Tibial nerve (tissue), 4 donors: Measurements from ENCODE around the gene CLMP. TPM values are rescaled to one million over a fixed set of nuclear protein-coding genes. Genes with fewer than 3 reads are reported as not detected.

ENCODE experiments used
- DNase-seq, 2 donors: peaks; one replicate each; pipeline ENCODE4 v3.0.0-alpha.2; 2019; ENCODE audit warnings: low spot score in 2 of 2
- H3K27ac ChIP-seq, 4 donors: fragments of 200-600 bp; sonication (generic) in 3 of 4; one replicate each; pipeline ENCODE4 v1.5.1; 2017 to 2019; ENCODE audit warnings: mild to moderate bottlenecking in 1 of 4
- H3K27me3 ChIP-seq, 2 donors: fragments of 200-600 bp; sonication (generic) in 1 of 2; one replicate each; pipeline versions ENCODE4 v1.5.1 to v1.6.0; 2017 to 2019
- H3K36me3 ChIP-seq, 3 donors: fragments of 200-600 bp; sonication (generic); one replicate each; pipeline ENCODE4 v1.5.1; 2018 to 2019
- H3K4me1 ChIP-seq, 4 donors: fragments of 200-600 bp; sonication (generic) in 3 of 4; one replicate each; pipeline ENCODE4 v1.5.1; 2017 to 2019
- H3K4me3 ChIP-seq, 4 donors: fragments of 200-600 bp; sonication (generic) in 3 of 4; one replicate each; pipeline ENCODE4 v1.5.1; 2017 to 2019; ENCODE audit warnings: mild to moderate bottlenecking in 1 of 4, moderate library complexity in 1 of 4
- H3K9me3 ChIP-seq, 4 donors: fragments of 200-600 bp; sonication (generic) in 3 of 4; one replicate each; pipeline ENCODE4 v1.5.1; 2017 to 2019
- CTCF ChIP-seq, 5 experiments: fragments of 200-600 bp in 3 of 5; fragments of 450-650 bp in 2 of 5; sonication (generic) in 3 of 5; IDR thresholded peaks; one replicate each; pipeline ENCODE4 v1.5.1; 2016 to 2019; ENCODE audit warnings: antibody characterized with exemption in 5 of 5, mild to moderate bottlenecking in 3 of 5, moderate library complexity in 2 of 5
- EP300 ChIP-seq, 2 donors: sonication (generic); formaldehyde crosslinking; IDR thresholded peaks; one replicate each; pipeline ENCODE4 v1.6.1; 2017; ENCODE audit warnings: antibody characterized with exemption in 2 of 2, mild to moderate bottlenecking in 1 of 2
- POLR2A ChIP-seq, 2 donors: fragments of 450-650 bp; IDR thresholded peaks; one replicate each; pipeline ENCODE4 v1.6.1; 2017; ENCODE audit warnings: antibody characterized with exemption in 2 of 2, mild to moderate bottlenecking in 2 of 2, moderate library complexity in 2 of 2
- WGBS, 2 donors: methylation state at CpG; one replicate each; pipeline ENCODE4 v1.1.5; 2018; 5-methylcytosine and 5-hydroxymethylcytosine counted together
- total RNA-seq, 4 donors: library from RNA; depleted of rRNA; stranded (reverse); fragments of >200 nt; gene quantifications; one replicate each; pipeline ENCODE4 v1.1.0, GENCODE V29; 2016

The CLMP gene
- total RNA-seq, 4 donors from 2014 or later = 82.5 to 98.6 (median 89.7) TPM

GRCh38 chr11:123110397-123110796 lies 84.7 kb downstream of the CLMP start:
- DNase-seq = no peak
- 78 to 86% methylated on average over 8 of the region's 8 CpGs for WGBS, 2 donors

GRCh38 chr11:123107945-123108495 lies 87.0 kb downstream of the CLMP start:
- Histone ChIP-seq H3K4me3 (no peak overlapping the region), H3K4me1 (peaks cover 0 to 18% (median 3%) of the 10 kb centered on the region in 4 donors), H3K36me3 (no peaks in the 10 kb centered on the region), H3K27me3 (no peaks in the 10 kb centered on the region), H3K9me3 (no peaks in the 10 kb centered on the region), H3K27ac (no peak overlapping the region)
- WGBS, 2 donors = 82 to 86% methylated on average over 4 of the region's 4 CpGs
- DNase-seq = no peak
- no peak for TF ChIP-seq EP300 (IDR thresholded peaks at IDR 0.05)
- no peak for TF ChIP-seq POLR2A (IDR thresholded peaks at IDR 0.05)
- TF ChIP-seq CTCF (IDR thresholded peaks at IDR 0.05) = no peak

More at GRCh38 chr11:123110397-123110796, 84.7 kb downstream of the CLMP start:
- Histone ChIP-seq H3K36me3 (no peaks in the 10 kb centered on the region), H3K27me3 (no peaks in the 10 kb centered on the region), H3K9me3 (no peaks in the 10 kb centered on the region), H3K27ac (no peak overlapping the region), H3K4me3 (no peak overlapping the region), H3K4me1 (peaks cover 0 to 3% (median 0%) of the 10 kb centered on the region in 4 donors)
- TF ChIP-seq EP300 (IDR thresholded peaks at IDR 0.05) = no peak
- TF ChIP-seq CTCF (IDR thresholded peaks at IDR 0.05) = no peak
- no peak for TF ChIP-seq POLR2A (IDR thresholded peaks at IDR 0.05)

- H3K36me3 ChIP-seq = no peaks in the 10 kb centered on the region
- H3K27ac ChIP-seq = no peak overlapping the region
- peaks cover 0 to 36% (median 3%) of the 10 kb centered on the region in 4 donors for H3K4me1 ChIP-seq
Measured at GRCh38 chr11:123104697-123105096, 90.4 kb downstream of the CLMP start.

GRCh38 chr11:123103326-123103980 lies 91.6 kb downstream of the CLMP start:
- Histone ChIP-seq H3K4me3 (no peak overlapping the region), H3K27ac (peak overlapping the region in 1 of 4 donors; percentile 41), H3K4me1 (peaks cover 0 to 36% (median 3%) of the 10 kb centered on the region in 4 donors), H3K27me3 (no peaks in the 10 kb centered on the region), H3K36me3 (no peaks in the 10 kb centered on the region), H3K9me3 (no peaks in the 10 kb centered on the region)
- 48 to 49% methylated on average over 8 of the region's 8 CpGs for WGBS, 2 donors
- peak; percentile 23 to 59 for DNase-seq
- TF ChIP-seq POLR2A (IDR thresholded peaks at IDR 0.05) (no peak), CTCF (IDR thresholded peaks at IDR 0.05) (peak; percentile 44 to 77 (median 70)), EP300 (IDR thresholded peaks at IDR 0.05) (peak in 1 of 2 donors; percentile 36)

More at GRCh38 chr11:123104697-123105096, 90.4 kb downstream of the CLMP start:
- WGBS, 2 donors = 86 to 88% methylated on average over 3 of the region's 3 CpGs
- TF ChIP-seq CTCF (IDR thresholded peaks at IDR 0.05) (no peak), POLR2A (IDR thresholded peaks at IDR 0.05) (no peak), EP300 (IDR thresholded peaks at IDR 0.05) (no peak)
- Histone ChIP-seq H3K9me3 (no peaks in the 10 kb centered on the region), H3K27me3 (no peaks in the 10 kb centered on the region), H3K4me3 (no peak overlapping the region)
- no peak for DNase-seq

GRCh38 chr11:123100379-123101085 lies 94.5 kb downstream of the CLMP start:
- H3K9me3 ChIP-seq = no peaks in the 10 kb centered on the region
- TF ChIP-seq EP300 (IDR thresholded peaks at IDR 0.05) = no peak
- no peak for TF ChIP-seq POLR2A (IDR thresholded peaks at IDR 0.05)
- no peak for TF ChIP-seq CTCF (IDR thresholded peaks at IDR 0.05)
- H3K27me3 ChIP-seq = no peaks in the 10 kb centered on the region
- H3K36me3 ChIP-seq = no peaks in the 10 kb centered on the region
- H3K4me1 ChIP-seq = peaks cover 0 to 36% (median 3%) of the 10 kb centered on the region in 4 donors
- no peak overlapping the region for H3K4me3 ChIP-seq
- 49 to 57% methylated on average over 7 of the region's 7 CpGs for WGBS, 2 donors
- H3K27ac ChIP-seq = peak overlapping the region in 3 of 4 donors; percentile 14 to 74 (median 63)
- DNase-seq = peak in 1 of 2 donors; percentile 21
